SK-N-SH (cell line): Measurements from ENCODE around the gene UBE2G2.

Experiments
- CHD2 ChIP-seq: fragments of 150-350 bp; IDR thresholded peaks from 2 replicates; pipeline ENCODE4 v1.6.1; 2018; ENCODE audit warnings: low read length; ENCODE audit not compliant: partially characterized antibody
- ELF1 ChIP-seq: IDR thresholded peaks from 2 replicates; pipeline ENCODE4 v1.4.0; 2012
- EP300 ChIP-seq, 2 experiments: IDR thresholded peaks; 2 replicates each; pipeline versions ENCODE4 v1.4.0 to v1.6.1; 2012; ENCODE audit warnings: borderline replicate concordance in 1 of 2, low read depth in 1 of 2, low read length in 1 of 2
- EZH2phosphoT487 ChIP-seq: fragments of 200-600 bp; sonication (generic); IDR thresholded peaks from 2 replicates; pipeline ENCODE4 v1.6.1; 2017; ENCODE audit warnings: low read depth, mixed run types, mild to moderate bottlenecking, antibody characterized with exemption, moderate library complexity, borderline replicate concordance
- NFIC ChIP-seq: IDR thresholded peaks from 2 replicates; pipeline ENCODE4 v1.4.0; 2012; ENCODE audit warnings: borderline replicate concordance
- POLR2AphosphoS5 ChIP-seq: IDR thresholded peaks from 2 replicates; pipeline ENCODE4 v1.6.1; 2012; ENCODE audit warnings: low read depth, low read length
- RAD21 ChIP-seq: IDR thresholded peaks from 2 replicates; pipeline ENCODE4 v1.6.1; 2012; ENCODE audit warnings: mild to moderate bottlenecking, low read length
- RCOR1 ChIP-seq: fragments of 150-350 bp; IDR thresholded peaks from 2 replicates; pipeline ENCODE4 v1.6.1; 2017; ENCODE audit warnings: antibody characterized with exemption, low read length
- TF ChIP-seq, protein P1 (sequence below): fragments of 200-600 bp; sonication (generic); IDR thresholded peaks from 2 replicates; pipeline ENCODE4 v1.6.1; 2017; ENCODE audit warnings: antibody characterized with exemption, mild to moderate bottlenecking, moderate library complexity
- TF ChIP-seq, protein P2 (sequence below): IDR thresholded peaks from 2 replicates; pipeline ENCODE4 v1.4.0; 2012; ENCODE audit warnings: low read depth
- TF ChIP-seq, protein P3 (sequence below): IDR thresholded peaks from 2 replicates; pipeline ENCODE4 v1.6.1; 2012; ENCODE audit warnings: mild to moderate bottlenecking, low read depth, low read length, moderate library complexity
- TF ChIP-seq, protein P4 (sequence below): IDR thresholded peaks from 2 replicates; pipeline ENCODE4 v1.4.0; 2012; ENCODE audit warnings: low read depth, borderline replicate concordance

DNA sequence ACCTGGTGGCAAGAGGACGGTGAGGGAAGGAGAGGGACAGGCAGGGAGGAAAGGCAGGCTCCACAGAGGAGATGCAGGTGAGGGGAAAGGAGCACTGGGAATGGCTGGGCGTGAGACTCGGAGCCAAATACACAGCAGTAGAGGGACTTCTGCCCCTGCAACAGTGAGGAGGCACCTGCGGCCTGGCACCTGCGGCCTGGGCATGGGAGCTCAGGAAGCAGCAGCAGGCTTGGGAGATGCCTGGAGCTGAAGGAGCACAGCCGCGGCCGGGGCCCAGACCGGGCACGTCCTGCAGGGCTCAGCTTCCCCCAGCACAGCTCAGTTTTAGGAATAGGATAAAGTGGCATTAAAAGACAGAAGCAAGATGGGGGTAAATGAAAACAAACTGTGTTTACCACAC is 69.4 kb downstream of the UBE2G2 start:
- TF ChIP-seq, protein P1, sequence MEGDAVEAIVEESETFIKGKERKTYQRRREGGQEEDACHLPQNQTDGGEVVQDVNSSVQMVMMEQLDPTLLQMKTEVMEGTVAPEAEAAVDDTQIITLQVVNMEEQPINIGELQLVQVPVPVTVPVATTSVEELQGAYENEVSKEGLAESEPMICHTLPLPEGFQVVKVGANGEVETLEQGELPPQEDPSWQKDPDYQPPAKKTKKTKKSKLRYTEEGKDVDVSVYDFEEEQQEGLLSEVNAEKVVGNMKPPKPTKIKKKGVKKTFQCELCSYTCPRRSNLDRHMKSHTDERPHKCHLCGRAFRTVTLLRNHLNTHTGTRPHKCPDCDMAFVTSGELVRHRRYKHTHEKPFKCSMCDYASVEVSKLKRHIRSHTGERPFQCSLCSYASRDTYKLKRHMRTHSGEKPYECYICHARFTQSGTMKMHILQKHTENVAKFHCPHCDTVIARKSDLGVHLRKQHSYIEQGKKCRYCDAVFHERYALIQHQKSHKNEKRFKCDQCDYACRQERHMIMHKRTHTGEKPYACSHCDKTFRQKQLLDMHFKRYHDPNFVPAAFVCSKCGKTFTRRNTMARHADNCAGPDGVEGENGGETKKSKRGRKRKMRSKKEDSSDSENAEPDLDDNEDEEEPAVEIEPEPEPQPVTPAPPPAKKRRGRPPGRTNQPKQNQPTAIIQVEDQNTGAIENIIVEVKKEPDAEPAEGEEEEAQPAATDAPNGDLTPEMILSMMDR = no peak
- TF ChIP-seq RAD21 = no peak
- TF ChIP-seq, protein P2, sequence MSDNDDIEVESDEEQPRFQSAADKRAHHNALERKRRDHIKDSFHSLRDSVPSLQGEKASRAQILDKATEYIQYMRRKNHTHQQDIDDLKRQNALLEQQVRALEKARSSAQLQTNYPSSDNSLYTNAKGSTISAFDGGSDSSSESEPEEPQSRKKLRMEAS = no peak
- no peak for TF ChIP-seq RCOR1
- no peak for TF ChIP-seq ELF1
- TF ChIP-seq, protein P3, sequence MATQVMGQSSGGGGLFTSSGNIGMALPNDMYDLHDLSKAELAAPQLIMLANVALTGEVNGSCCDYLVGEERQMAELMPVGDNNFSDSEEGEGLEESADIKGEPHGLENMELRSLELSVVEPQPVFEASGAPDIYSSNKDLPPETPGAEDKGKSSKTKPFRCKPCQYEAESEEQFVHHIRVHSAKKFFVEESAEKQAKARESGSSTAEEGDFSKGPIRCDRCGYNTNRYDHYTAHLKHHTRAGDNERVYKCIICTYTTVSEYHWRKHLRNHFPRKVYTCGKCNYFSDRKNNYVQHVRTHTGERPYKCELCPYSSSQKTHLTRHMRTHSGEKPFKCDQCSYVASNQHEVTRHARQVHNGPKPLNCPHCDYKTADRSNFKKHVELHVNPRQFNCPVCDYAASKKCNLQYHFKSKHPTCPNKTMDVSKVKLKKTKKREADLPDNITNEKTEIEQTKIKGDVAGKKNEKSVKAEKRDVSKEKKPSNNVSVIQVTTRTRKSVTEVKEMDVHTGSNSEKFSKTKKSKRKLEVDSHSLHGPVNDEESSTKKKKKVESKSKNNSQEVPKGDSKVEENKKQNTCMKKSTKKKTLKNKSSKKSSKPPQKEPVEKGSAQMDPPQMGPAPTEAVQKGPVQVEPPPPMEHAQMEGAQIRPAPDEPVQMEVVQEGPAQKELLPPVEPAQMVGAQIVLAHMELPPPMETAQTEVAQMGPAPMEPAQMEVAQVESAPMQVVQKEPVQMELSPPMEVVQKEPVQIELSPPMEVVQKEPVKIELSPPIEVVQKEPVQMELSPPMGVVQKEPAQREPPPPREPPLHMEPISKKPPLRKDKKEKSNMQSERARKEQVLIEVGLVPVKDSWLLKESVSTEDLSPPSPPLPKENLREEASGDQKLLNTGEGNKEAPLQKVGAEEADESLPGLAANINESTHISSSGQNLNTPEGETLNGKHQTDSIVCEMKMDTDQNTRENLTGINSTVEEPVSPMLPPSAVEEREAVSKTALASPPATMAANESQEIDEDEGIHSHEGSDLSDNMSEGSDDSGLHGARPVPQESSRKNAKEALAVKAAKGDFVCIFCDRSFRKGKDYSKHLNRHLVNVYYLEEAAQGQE = no peak
- TF ChIP-seq, protein P4, sequence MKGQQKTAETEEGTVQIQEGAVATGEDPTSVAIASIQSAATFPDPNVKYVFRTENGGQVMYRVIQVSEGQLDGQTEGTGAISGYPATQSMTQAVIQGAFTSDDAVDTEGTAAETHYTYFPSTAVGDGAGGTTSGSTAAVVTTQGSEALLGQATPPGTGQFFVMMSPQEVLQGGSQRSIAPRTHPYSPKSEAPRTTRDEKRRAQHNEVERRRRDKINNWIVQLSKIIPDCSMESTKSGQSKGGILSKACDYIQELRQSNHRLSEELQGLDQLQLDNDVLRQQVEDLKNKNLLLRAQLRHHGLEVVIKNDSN = no peak
- no peak for TF ChIP-seq CHD2
- no peak for TF ChIP-seq POLR2AphosphoS5
- TF ChIP-seq EZH2phosphoT487 = no peak
- no peak for TF ChIP-seq NFIC
- TF ChIP-seq EP300 (IDR thresholded peaks at IDR 0.05; ENCODE audit: borderline replicate concordance in 1 of 2, low read depth in 1 of 2, low read length in 1 of 2) = no peak
